OCI-LY3 (cell line): ENCODE measurements around the gene AKT3.

Experiments
- H2AFZ ChIP-seq: fragments of 200-600, 300-600 bp; shearing (Covaris generic); 2 replicates; pipeline ENCODE4 v1.6.0; 2014; ENCODE audit warnings: antibody characterized with exemption, low read depth, low read length
- H3K27ac ChIP-seq: fragments of 200-600, 300-600 bp; sonication (generic); 2 replicates; pipeline ENCODE4 v1.5.1; 2014; ENCODE audit warnings: mild to moderate bottlenecking, low read length, moderate library complexity, mixed read lengths
- H3K27me3 ChIP-seq: fragments of 200-600, 300-600 bp; sonication (generic); 2 replicates; pipeline ENCODE4 v1.6.1; 2014; ENCODE audit warnings: low read depth, low read length, mixed read lengths
- H3K36me3 ChIP-seq: fragments of 200-600, 300-600 bp; sonication (generic); replicated peaks from 2 replicates; pipeline ENCODE3; 2014; ENCODE audit warnings: low read depth, low read length, mixed read lengths
- H3K4me1 ChIP-seq: fragments of 300-600, 200-600 bp; sonication (generic); 2 replicates; pipeline ENCODE4 v1.6.1; 2014; ENCODE audit warnings: low read length, mixed read lengths
- H3K4me2 ChIP-seq: fragments of 200-600, 300-600 bp; sonication (generic); 2 replicates; pipeline ENCODE4 v1.6.1; 2014; ENCODE audit warnings: low read length, mixed read lengths
- H3K4me3 ChIP-seq: fragments of 300-600, 200-600 bp; sonication (generic); 2 replicates; pipeline ENCODE4 v1.5.1; 2014; ENCODE audit warnings: antibody characterized with exemption, mild to moderate bottlenecking, low read length, moderate library complexity
- H3K79me2 ChIP-seq: fragments of 300-600, 200-600 bp; shearing (Covaris generic); 2 replicates; pipeline ENCODE4 v1.6.1; 2014; ENCODE audit warnings: mild to moderate bottlenecking, low read length, mixed read lengths
- H3K9ac ChIP-seq: fragments of 300-600, 200-600 bp; shearing (Covaris generic); 2 replicates; pipeline ENCODE4 v1.6.0; 2014; ENCODE audit warnings: mild to moderate bottlenecking, low read length, moderate library complexity
- H3K9me3 ChIP-seq: fragments of 200-600, 300-600 bp; shearing (Covaris generic); 2 replicates; pipeline ENCODE4 v1.6.1; 2014; ENCODE audit warnings: low read length, mixed read lengths; ENCODE audit not compliant: insufficient read depth
- H4K20me1 ChIP-seq: fragments of 200-600, 300-600 bp; sonication (generic); 2 replicates; pipeline ENCODE4 v1.6.1; 2016; ENCODE audit warnings: low read length, mixed read lengths; ENCODE audit not compliant: insufficient read depth
- EZH2phosphoT487 ChIP-seq: fragments of 200-600 bp; shearing (Covaris generic); IDR thresholded peaks from 2 replicates; pipeline ENCODE4 v1.6.1; 2018; ENCODE audit warnings: antibody characterized with exemption, mixed run types, low read depth
- TF ChIP-seq, protein P1 (sequence below): fragments of 200-600, 300-600 bp; sonication (generic); IDR thresholded peaks from 2 replicates; pipeline ENCODE4 v1.5.1; 2014; ENCODE audit warnings: antibody characterized with exemption, low read length, low read depth

Gene AKT3

DNA sequence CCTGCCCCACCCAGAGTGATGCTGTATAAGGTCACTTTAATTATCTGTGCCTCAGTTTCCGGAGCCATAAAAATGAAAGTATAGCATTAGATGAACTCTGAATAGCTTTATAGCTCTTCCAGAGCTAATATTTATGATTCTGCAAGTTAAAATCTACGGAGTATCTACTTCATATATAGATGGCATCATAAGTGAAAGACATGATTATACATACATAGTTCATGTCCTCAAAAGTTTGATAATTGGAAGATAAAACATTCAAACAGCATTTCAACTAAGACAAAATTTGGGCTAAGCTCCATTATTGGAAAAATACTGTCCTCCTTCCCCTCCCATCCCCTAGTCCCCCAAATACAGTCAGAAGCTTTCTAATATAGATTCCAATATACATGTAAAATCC is 4.2 kb downstream of the AKT3 start:
- no peak overlapping the region for H3K4me3 ChIP-seq
- no peak overlapping the region for H3K9ac ChIP-seq
- H3K79me2 ChIP-seq: peaks cover 59% of the 10 kb centered on the region
- no peaks in the 10 kb centered on the region for H3K9me3 ChIP-seq
- no peaks in the 10 kb centered on the region for H3K27me3 ChIP-seq
- H3K27ac ChIP-seq: no peak overlapping the region
- TF ChIP-seq EZH2phosphoT487: no peak
- TF ChIP-seq, protein P1, sequence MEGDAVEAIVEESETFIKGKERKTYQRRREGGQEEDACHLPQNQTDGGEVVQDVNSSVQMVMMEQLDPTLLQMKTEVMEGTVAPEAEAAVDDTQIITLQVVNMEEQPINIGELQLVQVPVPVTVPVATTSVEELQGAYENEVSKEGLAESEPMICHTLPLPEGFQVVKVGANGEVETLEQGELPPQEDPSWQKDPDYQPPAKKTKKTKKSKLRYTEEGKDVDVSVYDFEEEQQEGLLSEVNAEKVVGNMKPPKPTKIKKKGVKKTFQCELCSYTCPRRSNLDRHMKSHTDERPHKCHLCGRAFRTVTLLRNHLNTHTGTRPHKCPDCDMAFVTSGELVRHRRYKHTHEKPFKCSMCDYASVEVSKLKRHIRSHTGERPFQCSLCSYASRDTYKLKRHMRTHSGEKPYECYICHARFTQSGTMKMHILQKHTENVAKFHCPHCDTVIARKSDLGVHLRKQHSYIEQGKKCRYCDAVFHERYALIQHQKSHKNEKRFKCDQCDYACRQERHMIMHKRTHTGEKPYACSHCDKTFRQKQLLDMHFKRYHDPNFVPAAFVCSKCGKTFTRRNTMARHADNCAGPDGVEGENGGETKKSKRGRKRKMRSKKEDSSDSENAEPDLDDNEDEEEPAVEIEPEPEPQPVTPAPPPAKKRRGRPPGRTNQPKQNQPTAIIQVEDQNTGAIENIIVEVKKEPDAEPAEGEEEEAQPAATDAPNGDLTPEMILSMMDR: no peak
- peaks cover 23% of the 10 kb centered on the region for H3K4me1 ChIP-seq
- no peak overlapping the region for H3K4me2 ChIP-seq
- H2AFZ ChIP-seq: no peak overlapping the region
- H3K36me3 ChIP-seq: peaks cover 3% of the 10 kb centered on the region
- peaks cover 18% of the 10 kb centered on the region for H4K20me1 ChIP-seq

DNA sequence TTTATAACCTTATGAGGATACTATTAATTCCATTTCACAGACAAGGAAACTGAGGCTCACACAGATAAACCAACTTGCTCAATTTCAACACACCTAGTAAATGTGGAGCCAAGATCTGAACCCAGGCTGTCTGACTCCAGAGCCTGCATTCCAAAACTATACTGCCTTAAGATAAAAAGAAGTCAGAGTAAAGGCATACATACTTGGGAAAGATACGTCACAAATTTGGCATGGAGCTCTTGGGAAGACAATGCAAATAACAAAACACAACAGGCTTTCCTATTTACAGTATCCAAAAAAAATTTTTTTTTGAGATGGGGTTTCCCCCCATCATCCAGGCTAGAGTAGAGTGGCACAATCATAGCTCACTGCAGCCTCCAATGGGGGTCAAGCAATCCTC is 5.9 kb downstream of the AKT3 start:
- no peak overlapping the region for H3K27ac ChIP-seq
- TF ChIP-seq EZH2phosphoT487: no peak
- TF ChIP-seq, protein P1: no peak
- H3K4me2 ChIP-seq: no peak overlapping the region
- no peak overlapping the region for H3K9ac ChIP-seq
- no peaks in the 10 kb centered on the region for H3K27me3 ChIP-seq
- H3K36me3 ChIP-seq: peaks cover 3% of the 10 kb centered on the region
- H4K20me1 ChIP-seq: peaks cover 18% of the 10 kb centered on the region
- peaks cover 23% of the 10 kb centered on the region for H3K4me1 ChIP-seq
- peaks cover 55% of the 10 kb centered on the region for H3K79me2 ChIP-seq
- no peak overlapping the region for H2AFZ ChIP-seq
- H3K9me3 ChIP-seq: no peaks in the 10 kb centered on the region
- no peak overlapping the region for H3K4me3 ChIP-seq

DNA sequence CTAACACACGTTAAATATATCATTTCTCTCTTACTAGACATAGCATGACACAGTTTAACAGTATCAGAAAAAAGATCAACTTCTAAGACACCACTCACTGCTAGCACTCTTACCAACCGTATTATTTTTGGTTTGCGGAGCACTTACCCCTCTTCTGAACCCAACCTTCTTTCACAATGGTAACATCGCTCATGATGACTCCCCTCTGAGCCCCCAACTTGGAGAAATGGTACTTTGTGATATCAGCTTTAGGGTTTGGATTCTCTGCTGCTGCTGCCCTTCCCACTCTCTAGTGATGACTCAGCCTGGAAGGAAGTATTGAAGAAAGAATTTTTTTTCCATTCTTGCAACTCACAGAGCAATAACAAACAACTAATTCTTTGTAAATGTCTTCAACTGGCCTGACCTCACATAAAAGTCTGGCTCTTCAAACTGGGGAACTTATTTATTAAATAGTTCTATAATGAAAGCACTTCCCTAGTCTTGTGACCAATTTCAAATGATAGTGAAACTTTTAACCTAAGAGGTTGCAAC is 7.0 kb downstream of the AKT3 start:
- Histone ChIP-seq H3K27ac (no peak overlapping the region), H2AFZ (no peak overlapping the region), H3K4me3 (no peak overlapping the region), H3K27me3 (no peaks in the 10 kb centered on the region), H3K4me1 (peaks cover 13% of the 10 kb centered on the region), H3K9me3 (no peaks in the 10 kb centered on the region), H3K79me2 (peaks cover 44% of the 10 kb centered on the region), H3K9ac (no peak overlapping the region), H3K36me3 (peaks cover 3% of the 10 kb centered on the region), H4K20me1 (peaks cover 10% of the 10 kb centered on the region; the same call in 1 of the 2 replicates), H3K4me2 (no peak overlapping the region)
- TF ChIP-seq EZH2phosphoT487: no peak
- TF ChIP-seq, protein P1: no peak

DNA sequence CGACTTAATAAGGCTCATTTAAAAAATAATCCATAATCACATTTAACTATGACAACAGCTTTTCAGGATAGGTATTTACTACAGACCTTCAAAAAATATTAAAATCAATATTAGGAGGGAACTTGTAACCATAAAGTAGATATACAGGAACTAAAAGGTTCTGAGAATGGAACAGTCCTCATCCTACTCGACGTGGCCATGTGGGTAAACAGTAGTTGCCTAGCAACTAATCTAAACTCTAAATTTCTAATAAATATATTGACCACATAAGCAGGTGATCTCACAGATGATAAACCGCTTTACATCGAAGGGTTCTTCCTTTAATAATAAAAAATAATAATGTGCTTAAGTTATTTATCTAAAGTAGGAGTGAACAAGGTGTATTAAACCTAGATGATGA is 7.9 kb downstream of the AKT3 start:
- Histone ChIP-seq H3K36me3 (peaks cover 11% of the 10 kb centered on the region), H2AFZ (no peak overlapping the region), H3K4me2 (no peak overlapping the region), H3K27me3 (no peaks in the 10 kb centered on the region), H3K27ac (no peak overlapping the region), H3K79me2 (peaks cover 37% of the 10 kb centered on the region), H4K20me1 (peaks cover 7% of the 10 kb centered on the region; the same call in 1 of the 2 replicates), H3K4me3 (no peak overlapping the region), H3K9me3 (no peaks in the 10 kb centered on the region), H3K9ac (no peak overlapping the region), H3K4me1 (peaks cover 5% of the 10 kb centered on the region)
- TF ChIP-seq, protein P1: no peak
- TF ChIP-seq EZH2phosphoT487: no peak
